ENCODE measurements around the gene ID2. TPM values are rescaled to one million over a fixed set of nuclear protein-coding genes. Genes with fewer than 3 reads are reported as not detected.

ID2 gene
- total and polyA plus RNA-seq, 10 of the 15 experiments (the other 5 are each of a cell fraction or from before 2014, with no cell fraction given), result 39.0 to 613 (median 73.6) TPM

GRCh38 chr2:8650256-8650655, 31.6 kb upstream of the ID2 start:
- Histone ChIP-seq H3K9me3 (replicated peaks; ENCODE audit: control insufficient read depth, insufficient read depth, low read length) (peaks cover 13% of the 10 kb centered on the region; the same call in 2 of the 3 replicates), H3K4me2 (ENCODE audit: control insufficient read depth, insufficient read depth) (no peak overlapping the region), H3K4me1 (ENCODE audit: control insufficient read depth, insufficient read depth, low read length) (no peaks in the 10 kb centered on the region), H3K27ac (ENCODE audit: control insufficient read depth, insufficient read depth) (no peak overlapping the region), H3K4me3 (no peak overlapping the region), H3K79me2 (ENCODE audit: control insufficient read depth, insufficient read depth, low read length) (no peaks in the 10 kb centered on the region), H2AFZ (ENCODE audit: control insufficient read depth, low read depth, low read length) (no peak overlapping the region), H3K36me3 (ENCODE audit: control insufficient read depth in 2 of 2, insufficient read depth in 2 of 2, low read length in 1 of 2) (no peaks in the 10 kb centered on the region), H4K20me1 (ENCODE audit: control insufficient read depth, insufficient read depth) (no peaks in the 10 kb centered on the region), H3K27me3 (replicated peaks in 1 of 2; ENCODE audit: control insufficient read depth in 2 of 2, insufficient read depth in 2 of 2, low read length in 1 of 2) (no peaks in the 10 kb centered on the region), H3K9ac (ENCODE audit: control insufficient read depth, insufficient read depth, low read length) (no peak overlapping the region)
- RAD21 ChIA-PET (ENCODE audit: unreplicated experiment), result no interaction called here
- WGBS (ENCODE audit: insufficient coverage, insufficient replicate concordance, low lambda C conversion rate, missing lambda C conversion rate), result 67% methylated on average over 4 of the region's 4 CpGs
- FAIRE-seq (no peak), ATAC-seq (no peak), DNase-seq (ENCODE audit: low read depth, low spot score) (no peak)
- SMC1A ChIA-PET (ENCODE audit: uncharacterized antibody, unreplicated experiment), result no interaction called here
- TF ChIP-seq BMI1 (IDR thresholded peaks at IDR 0.05; ENCODE audit: borderline replicate concordance) (no peak), RFX5 (IDR thresholded peaks at IDR 0.05; ENCODE audit: low read depth, low read length) (no peak), MYB (IDR thresholded peaks at IDR 0.05; ENCODE audit: borderline replicate concordance, low read depth, low read length) (no peak), TAF1 (IDR thresholded peaks at IDR 0.05; ENCODE audit: borderline replicate concordance, low read depth, low read length) (no peak), NFXL1 (IDR thresholded peaks at IDR 0.05; ENCODE audit: borderline replicate concordance) (no peak), HDGF (IDR thresholded peaks at IDR 0.05) (no peak), MEF2A (IDR thresholded peaks at IDR 0.05; ENCODE audit: insufficient read depth, low read depth, low read length) (no peak), ETV6 (conservative IDR thresholded peaks at IDR 0.05 in 1 of 2, IDR thresholded peaks at IDR 0.05 in 1 of 2; ENCODE audit: borderline replicate concordance in 1 of 2, low read depth in 1 of 2) (no peak)
- BruUV-seq (replicated peaks), result no TSS peak
- intact Hi-C loops (cut with micrococcal nuclease; ENCODE audit: unreplicated experiment), result no loop called here
- POLR2A ChIA-PET, result no interaction called here
- in situ Hi-C loops (cut with MboI), result no loop called here
- CTCF ChIA-PET, result no interaction called here

Measured in GM12878 (cell line).